Stimulated activated CD8-positive, alpha-beta memory T cell treated with anti-CD3 and anti-CD28 coated beads, Interleukin-12 subunit alpha, Interleukin-12 subunit beta, amount 100 ng/mL, for 24 hours (primary cell): Measurements from ENCODE around the gene MACF1.

Source experiments
- DNase-seq: peaks from one replicate; pipeline ENCODE4 v3.0.0-alpha.2; 2020; ENCODE audit errors: extremely low read depth

MACF1 gene

GRCh38 chr1:39295901-39296300, 91.4 kb downstream of the MACF1 start:
- DNase-seq: no peak

DNA sequence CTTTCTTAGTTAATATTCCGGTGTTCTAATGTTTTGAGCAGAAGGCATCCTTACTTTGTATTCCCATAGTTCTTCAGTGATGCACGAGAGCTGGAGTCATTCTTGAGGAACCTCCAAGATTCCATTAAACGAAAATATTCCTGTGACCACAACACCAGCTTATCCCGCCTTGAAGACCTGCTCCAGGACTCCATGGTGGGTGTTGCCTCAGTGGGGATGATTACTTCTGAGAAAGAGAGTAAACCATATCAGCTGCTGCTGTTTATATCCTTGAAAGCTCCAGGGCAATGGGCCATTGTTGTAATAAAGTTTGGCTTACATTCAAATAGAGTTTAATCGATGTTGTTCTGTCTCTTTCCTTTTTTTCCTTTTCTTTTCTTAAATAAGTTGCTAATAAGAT, 93.1 kb downstream of the MACF1 start:
- no peak for DNase-seq

- DNase-seq: no peak
Measured at GRCh38 chr1:39301606-39302005, 97.1 kb downstream of the MACF1 start.

- no peak for DNase-seq
Measured at GRCh38 chr1:39305555-39305954, 101.1 kb downstream of the MACF1 start.

DNA sequence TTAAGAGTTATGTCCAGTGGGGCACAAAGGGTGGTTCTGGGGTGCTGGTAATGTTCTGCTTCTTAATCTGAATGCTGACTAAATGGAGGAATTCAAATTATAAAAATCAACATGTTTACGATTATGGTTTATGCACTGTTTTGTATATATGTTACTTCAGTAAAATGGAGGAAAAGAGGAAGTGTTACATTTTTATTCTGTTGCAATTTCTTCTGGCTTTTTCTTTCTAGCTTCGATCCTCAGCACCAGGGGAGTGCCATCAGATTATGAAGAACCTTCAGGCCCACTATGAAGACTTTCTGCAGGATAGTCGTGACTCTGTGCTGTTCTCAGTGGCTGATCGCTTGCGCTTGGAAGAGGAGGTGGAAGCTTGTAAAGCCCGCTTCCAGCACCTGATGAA, 105.5 kb downstream of the MACF1 start:
- DNase-seq: no peak

DNA sequence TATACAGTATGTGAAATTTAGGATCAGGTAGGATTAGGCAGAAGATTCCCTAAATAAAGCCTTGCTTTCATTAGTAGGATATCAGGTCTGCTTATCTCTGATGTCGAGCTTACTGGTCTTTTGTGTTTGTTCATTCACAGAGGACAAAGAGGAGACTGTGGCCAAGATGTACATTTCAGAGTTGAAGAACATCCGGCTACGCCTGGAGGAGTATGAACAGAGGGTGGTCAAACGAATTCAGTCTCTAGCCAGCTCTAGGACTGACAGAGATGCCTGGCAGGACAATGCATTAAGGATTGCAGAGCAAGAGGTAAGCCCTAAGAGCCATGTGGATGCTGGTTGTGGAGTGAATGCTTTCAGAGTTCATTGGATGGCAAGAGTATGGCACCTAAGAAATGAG, 106.2 kb downstream of the MACF1 start:
- DNase-seq: no peak

GRCh38 chr1:39317111-39317510, 112.6 kb downstream of the MACF1 start:
- no peak for DNase-seq

DNA sequence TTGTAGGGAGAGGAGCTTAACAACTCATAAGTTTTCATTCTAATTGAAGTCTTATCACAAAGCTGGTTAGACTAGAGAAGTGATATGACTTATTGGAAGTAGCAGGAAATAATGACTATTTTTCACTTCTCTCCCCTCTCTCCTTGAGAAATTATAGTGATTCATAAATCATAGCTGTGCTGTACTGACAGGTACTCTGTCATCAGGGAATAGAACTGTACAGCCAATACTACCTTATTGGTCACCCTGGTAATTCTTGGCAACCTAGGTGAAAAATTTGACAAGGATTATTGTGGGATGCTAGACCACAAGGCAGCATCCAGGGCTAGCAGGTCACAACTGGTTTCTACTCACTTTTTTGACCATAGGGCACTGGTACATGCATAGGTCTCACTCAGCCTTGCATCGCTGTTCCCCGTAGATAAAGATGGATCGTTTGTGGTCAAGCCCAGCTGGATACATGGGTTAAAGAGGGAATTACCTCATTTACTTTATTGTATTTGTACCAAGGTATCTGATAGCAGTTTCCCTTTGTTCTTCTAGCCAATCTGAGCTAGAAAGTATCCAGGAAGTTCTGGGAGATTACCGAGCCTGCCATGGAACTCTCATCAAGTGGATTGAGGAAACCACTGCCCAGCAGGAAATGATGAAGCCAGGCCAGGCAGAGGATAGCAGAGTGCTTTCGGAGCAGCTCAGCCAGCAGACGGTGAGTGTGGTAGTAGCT, 113.6 kb downstream of the MACF1 start:
- DNase-seq: no peak

- DNase-seq: no peak
Measured at GRCh38 chr1:39321979-39322378, 117.5 kb downstream of the MACF1 start.

- DNase-seq: no peak
Measured at GRCh38 chr1:39322431-39322830, 117.9 kb downstream of the MACF1 start.

DNA sequence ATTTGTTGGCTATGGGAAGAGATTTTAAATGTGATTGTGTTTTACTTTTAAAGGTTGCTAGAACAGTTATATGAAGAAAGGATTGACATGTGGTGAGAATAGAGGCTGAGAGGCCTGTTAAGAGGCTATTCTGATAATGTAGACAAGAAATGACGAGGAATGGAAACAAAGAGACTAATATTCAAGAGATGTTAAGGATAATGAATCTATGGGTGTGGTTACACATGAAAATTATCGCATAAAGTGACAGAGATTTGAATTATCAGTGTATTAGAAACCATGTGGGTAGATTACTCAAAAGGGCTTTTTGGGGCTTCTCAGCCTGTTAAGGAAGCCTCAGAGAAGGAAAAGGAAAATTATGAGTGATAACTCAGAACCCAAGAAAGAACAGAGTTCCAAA, 120.4 kb downstream of the MACF1 start:
- DNase-seq: no peak

- no peak for DNase-seq
Measured at GRCh38 chr1:39326836-39327235, 122.3 kb downstream of the MACF1 start.

- no peak for DNase-seq
Measured at GRCh38 chr1:39328095-39328494, 123.6 kb downstream of the MACF1 start.

DNA sequence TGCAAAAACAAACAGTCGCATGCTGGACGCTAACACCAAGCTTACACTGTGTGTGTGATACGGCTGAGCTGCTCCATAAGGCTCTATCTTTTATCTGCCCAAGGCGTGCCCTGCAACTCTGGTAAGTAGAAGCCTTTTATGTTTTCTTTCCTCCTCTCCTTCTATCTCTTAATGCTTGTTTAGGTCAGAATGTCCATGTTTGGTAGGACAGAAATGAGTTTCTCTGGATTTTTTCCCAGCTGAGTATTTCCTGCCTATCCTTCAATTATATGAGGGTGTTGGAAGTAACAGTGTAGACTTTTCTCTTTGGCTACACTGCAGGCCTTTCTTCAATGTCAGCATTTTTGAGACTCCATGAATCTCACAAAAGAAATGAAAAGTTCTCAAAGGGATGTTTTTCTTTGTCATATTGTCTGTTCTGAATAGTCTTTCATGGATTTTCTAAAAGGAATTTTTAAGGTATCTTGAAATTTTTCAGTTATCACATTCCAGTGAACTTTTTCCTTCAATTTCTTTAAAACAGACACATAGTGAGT, 124.2 kb downstream of the MACF1 start:
- no peak for DNase-seq

DNA sequence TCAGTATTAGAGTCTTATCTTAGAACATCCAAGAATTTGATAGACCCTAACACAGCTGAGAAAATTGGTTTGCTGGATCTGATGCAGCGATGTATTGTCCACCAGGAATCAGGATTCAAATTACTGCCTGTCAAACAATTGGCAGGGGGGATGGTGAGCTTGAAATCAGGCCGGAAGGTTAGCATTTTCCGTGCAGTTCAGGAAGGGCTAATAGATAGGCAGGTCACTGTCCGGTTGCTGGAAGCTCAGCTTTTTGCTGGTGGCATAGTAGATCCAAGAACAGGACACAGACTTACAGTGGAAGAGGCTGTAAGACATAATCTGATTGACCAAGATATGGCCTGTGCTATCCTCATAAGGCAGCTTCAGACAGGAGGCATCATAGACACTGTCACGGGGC, 127.2 kb downstream of the MACF1 start:
- DNase-seq: no peak

GRCh38 chr1:39332291-39332690, 127.8 kb downstream of the MACF1 start:
- no peak for DNase-seq

- no peak for DNase-seq
Measured at GRCh38 chr1:39332828-39333227, 128.3 kb downstream of the MACF1 start.

DNA sequence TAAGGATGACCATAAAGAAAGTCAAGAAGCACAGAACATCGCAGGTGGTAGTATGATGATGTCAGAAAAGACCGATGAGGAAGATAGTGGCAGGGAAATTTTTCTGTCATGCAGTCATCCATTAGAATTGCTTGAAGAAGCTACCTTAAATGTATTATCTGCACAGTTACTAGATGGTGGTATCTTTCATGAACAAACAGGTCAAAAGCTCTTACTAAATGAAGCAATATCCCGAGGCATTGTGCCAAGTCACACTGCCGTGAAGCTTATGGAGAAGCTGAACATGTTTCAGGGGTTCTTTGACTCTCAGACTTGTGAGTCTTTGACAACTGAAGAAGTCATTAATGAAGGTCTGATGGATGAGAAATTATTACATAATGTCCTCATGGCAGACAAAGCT, 128.8 kb downstream of the MACF1 start:
- DNase-seq: no peak

DNA sequence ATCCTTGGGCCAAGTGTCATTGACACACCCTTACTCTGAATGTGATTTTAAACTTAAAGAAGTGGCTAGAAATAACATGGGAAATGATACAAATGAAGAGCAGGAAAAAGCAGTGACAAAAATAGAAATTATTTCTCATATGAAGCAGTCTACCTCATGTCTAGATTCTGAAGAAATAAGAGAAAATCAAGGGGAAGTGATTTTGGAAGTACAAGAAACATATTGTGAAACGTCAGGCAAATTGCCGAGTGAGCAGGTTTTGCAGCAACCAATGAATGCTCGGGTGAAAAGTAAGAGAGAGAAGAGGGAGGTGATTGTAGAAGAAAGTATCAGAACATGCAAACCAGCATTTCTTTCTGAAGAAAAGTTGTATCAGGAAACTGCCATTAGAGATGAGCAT, 130.7 kb downstream of the MACF1 start:
- DNase-seq: no peak

GRCh38 chr1:39337067-39337466, 132.6 kb downstream of the MACF1 start:
- no peak for DNase-seq

GRCh38 chr1:39342776-39343175, 138.3 kb downstream of the MACF1 start:
- no peak for DNase-seq

DNA sequence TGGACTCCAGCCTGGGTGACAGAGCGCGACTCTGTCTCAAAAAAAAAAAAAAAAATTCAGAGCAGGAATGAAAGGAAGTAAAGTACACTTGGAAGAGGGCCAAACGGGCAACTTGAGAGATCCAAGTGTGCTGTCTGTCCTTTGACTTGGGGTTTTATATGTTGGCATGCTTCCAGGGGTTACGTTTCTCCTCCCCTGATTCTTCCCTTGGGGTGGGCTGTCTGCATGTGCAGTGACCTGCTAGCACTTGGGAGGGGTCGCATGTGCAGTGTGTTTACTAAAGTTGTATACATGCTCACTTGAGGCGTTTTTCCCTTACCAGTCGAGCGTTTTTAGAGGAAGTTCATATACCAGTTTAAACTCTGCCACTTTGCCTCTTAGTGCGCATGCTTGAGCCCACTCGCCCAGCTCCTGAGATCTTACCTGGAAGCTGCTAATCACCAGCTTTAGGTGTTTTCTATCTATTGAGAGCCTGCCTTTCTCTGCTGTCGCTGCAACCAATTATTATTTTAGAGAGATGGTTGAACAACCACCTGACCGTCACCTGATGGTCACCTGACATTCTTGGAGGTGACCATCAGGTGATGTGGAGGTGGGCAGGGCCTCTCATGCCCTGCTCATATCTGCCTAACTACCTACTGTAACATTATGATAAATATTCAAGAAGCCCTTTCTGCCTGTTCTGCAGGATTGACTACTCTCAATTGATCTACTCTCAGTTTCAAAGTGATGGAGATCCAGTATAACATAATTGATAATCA, 140.1 kb downstream of the MACF1 start:
- no peak for DNase-seq

DNA sequence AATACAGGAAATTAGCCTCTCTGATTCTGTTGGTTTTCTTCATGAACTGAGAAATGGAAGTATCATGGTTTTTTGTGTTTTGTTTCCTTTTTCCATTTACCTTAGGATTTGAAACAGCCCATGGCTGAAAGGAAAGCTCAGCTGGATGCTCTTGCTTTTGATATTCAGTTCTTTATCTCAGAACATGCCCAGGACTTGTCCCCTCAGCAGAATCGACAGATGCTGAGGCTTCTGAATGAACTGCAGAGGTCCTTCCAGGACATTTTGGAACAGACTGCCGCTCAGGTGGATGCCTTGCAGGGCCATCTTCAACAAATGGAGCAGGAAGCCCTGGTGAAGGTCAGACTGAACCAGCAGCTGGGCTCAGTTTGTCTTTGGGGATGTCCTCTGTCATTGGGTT, 142.4 kb downstream of the MACF1 start:
- no peak for DNase-seq
